ENCODE results near the gene CDCA4. TPM values are rescaled to one million over a fixed set of nuclear protein-coding genes. Genes with fewer than 3 reads are reported as not detected.

Gene CDCA4
- total RNA-seq: 16.1 and 40.1 TPM in 2 replicates

GRCh38 chr14:105020815-105021655 is at the start of gene CDCA4:
TSS of gene CDCA4 (minus strand) at chr14:105021083. CDS start at chr14:105011929, 9,154 bp downstream.

GRCh38 chr14:105065280-105066228 is 44.7 kb upstream of the CDCA4 start, which contains the start of gene GPR132:
TSS of gene GPR132 (minus strand) at chr14:105065430. CDS start at chr14:105055420, 10,010 bp downstream.

GRCh38 chr14:104985675-104986486 is 35.0 kb downstream of the CDCA4 start, which contains the start of gene CLBA1:
TSS of gene CLBA1 (plus strand) at chr14:104985788. CDS start at chr14:104986432, 644 bp downstream.

GRCh38 chr14:104977681-104978653 is 42.9 kb downstream of the CDCA4 start, which contains the start of gene AHNAK2:
TSS of gene AHNAK2 (minus strand) at chr14:104978374. CDS start at chr14:104978237, 137 bp downstream.

Other genes with a start within 250 kb of the CDCA4 start
- gene AKT1, start 225.3 kb downstream of the CDCA4 start, total RNA-seq: 180 and 203 TPM in 2 replicates
- gene ZBTB42, start 220.0 kb downstream of the CDCA4 start, total RNA-seq: 2.7 and 3.1 TPM in 2 replicates
- gene CEP170B, start 155.8 kb downstream of the CDCA4 start, total RNA-seq: 18.6 and 22.0 TPM in 2 replicates
- gene PLD4, start 96.2 kb downstream of the CDCA4 start, total RNA-seq: under 0.01 and 0.22 TPM in 2 replicates
- 91.9 and 197 TPM in 2 replicates for gene AHNAK2, start 42.7 kb downstream of the CDCA4 start, total RNA-seq
- 8.0 and 16.7 TPM in 2 replicates for gene CLBA1, start 35.3 kb downstream of the CDCA4 start, total RNA-seq
- gene GPR132, start 44.3 kb upstream of the CDCA4 start, total RNA-seq: under 0.01 and 0.25 TPM in 2 replicates
- 0.66 and 2.0 TPM in 2 replicates for gene JAG2, start 147.7 kb upstream of the CDCA4 start, total RNA-seq
- gene NUDT14, start 160.2 kb upstream of the CDCA4 start, total RNA-seq: 7.9 and 21.4 TPM in 2 replicates
- 61.2 and 78.5 TPM in 2 replicates for gene BTBD6, start 227.4 kb upstream of the CDCA4 start, total RNA-seq